IMR-90 (cell line): ENCODE data around the gene INHBC. TPM values are rescaled to one million over a fixed set of nuclear protein-coding genes. Genes with fewer than 3 reads are reported as not detected.

Experiments used
- ATAC-seq: fragments of 200-7000 bp; cut with Tn5 transposase; 2 replicates; pipeline ENCODE4 v1.9.1; 2020; ENCODE audit warnings: low read depth, mild to moderate bottlenecking, moderate library complexity
- BruUV-seq: library from RNA; stranded (reverse); fragments of 400-500 nt; replicated peaks from 2 replicates; lab custom pipeline; 2021; lab: Mats Ljungman, UMichigan
- CTCF ChIA-PET: fragments of 300-600 bp; formaldehyde crosslinking; extraction: SDS; loops from one replicate; lab custom pipeline; 2021; ENCODE audit warnings: antibody characterized with exemption; lab: Yijun Ruan, JAX
- POLR2A ChIA-PET: fragments of 300-600 bp; sonication (Branson Sonifier 250); formaldehyde crosslinking; loops from one replicate; lab custom pipeline; 2022; ENCODE audit warnings: antibody characterized with exemption; ENCODE audit not compliant: unreplicated experiment; lab: Charles Lee
- DNase-seq: peaks from one replicate; pipeline ENCODE4 v3.0.0; 2013
- H2AFZ ChIP-seq: replicated peaks from 2 replicates; pipeline ENCODE3; 2013; ENCODE audit warnings: low read length, mild to moderate bottlenecking; ENCODE audit not compliant: poor library complexity
- H2AK5ac ChIP-seq: 2 replicates; pipeline ENCODE4 v1.6.1; 2013; ENCODE audit warnings: low read depth, low read length, inconsistent platforms
- H2AK9ac ChIP-seq: replicated peaks from 2 replicates; pipeline ENCODE3; 2013; ENCODE audit warnings: mild to moderate bottlenecking, low read depth, low read length, moderate library complexity; ENCODE audit not compliant: poor library complexity
- H2BK120ac ChIP-seq: 2 replicates; pipeline ENCODE4 v1.6.1; 2013; ENCODE audit warnings: low read depth, low read length, inconsistent platforms
- H2BK15ac ChIP-seq: 3 replicates; pipeline ENCODE4 v1.6.1; 2013; ENCODE audit warnings: low read depth, low read length, inconsistent platforms
- H2BK20ac ChIP-seq: 2 replicates; pipeline ENCODE4 v1.6.1; 2013; ENCODE audit warnings: low read depth, mild to moderate bottlenecking, inconsistent platforms, low read length, moderate library complexity
- H2BK5ac ChIP-seq: 2 replicates; pipeline ENCODE4 v1.6.1; 2013; ENCODE audit warnings: mild to moderate bottlenecking, low read depth, low read length, inconsistent platforms; ENCODE audit not compliant: poor library complexity, severe bottlenecking
- H3K14ac ChIP-seq: replicated peaks from 2 replicates; pipeline ENCODE4 v1.6.1; 2013; ENCODE audit warnings: low read depth, low read length, inconsistent platforms
- H3K18ac ChIP-seq: 2 replicates; pipeline ENCODE4 v1.6.1; 2013; ENCODE audit warnings: low read depth, low read length, control low read depth
- H3K23ac ChIP-seq: 2 replicates; pipeline ENCODE4 v1.6.1; 2013; ENCODE audit warnings: low read depth, low read length, inconsistent platforms
- H3K27ac ChIP-seq: 2 replicates; pipeline ENCODE4 v1.5.1; 2013; ENCODE audit warnings: mild to moderate bottlenecking, control low read depth, low read length; ENCODE audit not compliant: insufficient read depth
- H3K27me3 ChIP-seq: 2 replicates; pipeline ENCODE4 v1.6.1; 2013; ENCODE audit warnings: low read length; ENCODE audit not compliant: control insufficient read depth, insufficient read depth
- H3K36me3 ChIP-seq: 2 replicates; pipeline ENCODE4 v1.6.1; 2013; ENCODE audit warnings: low read length, mixed read lengths; ENCODE audit not compliant: control insufficient read depth, insufficient read depth
- H3K4ac ChIP-seq: 2 replicates; pipeline ENCODE4 v1.6.1; 2013; ENCODE audit warnings: low read depth, low read length, inconsistent platforms
- H3K4me1 ChIP-seq: 2 replicates; pipeline ENCODE4 v1.6.1; 2013; ENCODE audit warnings: low read length, mixed read lengths; ENCODE audit not compliant: control insufficient read depth, insufficient read depth
- H3K4me2 ChIP-seq: 2 replicates; pipeline ENCODE4 v1.6.1; 2013; ENCODE audit warnings: low read depth, mild to moderate bottlenecking, control low read depth, low read length, moderate library complexity
- H3K4me3 ChIP-seq: 2 replicates; pipeline ENCODE4 v1.5.1; 2013; ENCODE audit warnings: low read depth, mild to moderate bottlenecking, control low read depth, low read length, moderate library complexity; ENCODE audit not compliant: insufficient read depth
- H3K56ac ChIP-seq: 2 replicates; pipeline ENCODE4 v1.6.1; 2013; ENCODE audit warnings: low read length, inconsistent platforms; ENCODE audit not compliant: insufficient read depth; ENCODE audit errors: extremely low read depth
- H3K79me1 ChIP-seq, 2 experiments: 2 replicates each; pipeline ENCODE4 v1.6.1; 2013; ENCODE audit warnings: low read length in 2 of 2, inconsistent platforms in 1 of 2, low read depth in 1 of 2
- H3K9ac ChIP-seq: 2 replicates; pipeline ENCODE4 v1.6.1; 2013; ENCODE audit warnings: low read depth, low read length, control low read depth
- H3K9me1 ChIP-seq: 2 replicates; pipeline ENCODE4 v1.6.1; 2013; ENCODE audit warnings: low read length, inconsistent platforms; ENCODE audit not compliant: insufficient read depth
- H3K9me3 ChIP-seq: 2 replicates; pipeline ENCODE4 v1.6.1; 2013; ENCODE audit warnings: low read length; ENCODE audit not compliant: control insufficient read depth, insufficient read depth
- H4K20me1 ChIP-seq: 2 replicates; pipeline ENCODE4 v1.6.1; 2013; ENCODE audit warnings: low read length, inconsistent platforms; ENCODE audit not compliant: insufficient read depth
- H4K5ac ChIP-seq: 2 replicates; pipeline ENCODE4 v1.6.1; 2013; ENCODE audit warnings: mild to moderate bottlenecking, low read depth, low read length, control low read depth
- H4K8ac ChIP-seq, 2 experiments: 2 replicates each; pipeline ENCODE4 v1.6.1; 2013; ENCODE audit warnings: low read depth in 2 of 2, low read length in 2 of 2, control low read depth in 1 of 2, inconsistent platforms in 1 of 2
- H4K91ac ChIP-seq: 2 replicates; pipeline ENCODE4 v1.6.1; 2013; ENCODE audit warnings: low read depth, low read length, inconsistent platforms; ENCODE audit not compliant: insufficient read depth
- CEBPB ChIP-seq: IDR thresholded peaks from 2 replicates; pipeline ENCODE4 v1.6.1; 2012; ENCODE audit warnings: low read depth, low read length, improper control_type of control experiment
- CHD1 ChIP-seq: IDR thresholded peaks from 2 replicates; pipeline ENCODE4 v1.6.1; 2012; ENCODE audit warnings: low read depth, low read length, improper control_type of control experiment
- FOS ChIP-seq: fragments of 150-350 bp; IDR thresholded peaks from 2 replicates; pipeline ENCODE4 v1.6.1; 2016; ENCODE audit warnings: low read depth, low read length
- MAFK ChIP-seq: IDR thresholded peaks from 2 replicates; pipeline ENCODE4 v1.6.1; 2012; ENCODE audit warnings: low read depth, low read length, improper control_type of control experiment
- MAZ ChIP-seq: IDR thresholded peaks from 2 replicates; pipeline ENCODE4 v1.6.1; 2012; ENCODE audit warnings: low read depth, mild to moderate bottlenecking, low read length, improper control_type of control experiment, moderate library complexity, borderline replicate concordance
- MXI1 ChIP-seq: IDR thresholded peaks from 2 replicates; pipeline ENCODE4 v1.6.1; 2012; ENCODE audit warnings: low read depth, mild to moderate bottlenecking, low read length, moderate library complexity, borderline replicate concordance
- RAD21 ChIP-seq: IDR thresholded peaks from 2 replicates; pipeline ENCODE4 v1.6.1; 2012; ENCODE audit warnings: low read length, improper control_type of control experiment
- RCOR1 ChIP-seq: IDR thresholded peaks from 2 replicates; pipeline ENCODE4 v1.6.1; 2012; ENCODE audit warnings: mild to moderate bottlenecking, low read length, improper control_type of control experiment; ENCODE audit not compliant: insufficient replicate concordance
- RFX5 ChIP-seq: IDR thresholded peaks from 2 replicates; pipeline ENCODE4 v1.8.0; 2012; ENCODE audit warnings: low read depth, mild to moderate bottlenecking, low read length, moderate library complexity
- SMC3 ChIP-seq: fragments of 150-350 bp; IDR thresholded peaks from 2 replicates; pipeline ENCODE4 v1.6.1; 2016; ENCODE audit warnings: low read depth, mild to moderate bottlenecking, antibody characterized with exemption, low read length, moderate library complexity
- WGBS, 2 experiments: methylation state at CpG; one replicate each; pipeline versions ENCODE4 v1.1.5 to v1.1.7; 2013; ENCODE audit warnings: missing lambda C conversion rate in 2 of 2; ENCODE audit not compliant: insufficient read length in 1 of 2; ENCODE audit errors: extremely low coverage in 2 of 2; 5-methylcytosine and 5-hydroxymethylcytosine counted together
- dilution Hi-C: fragments of 300-500 bp; cut with HindIII; formaldehyde crosslinking; loops from one replicate; pipeline ENCODE4 v1.14.3; 2018; ENCODE audit warnings: low sequenced_read_pairs; ENCODE audit not compliant: unreplicated experiment
- in situ Hi-C: fragments of 300-500 bp; cut with MboI; formaldehyde crosslinking; loops from 3 replicates; pipeline ENCODE4 v1.14.3; 2019; ENCODE audit warnings: low sequenced_read_pairs, inconsistent platforms, mixed read lengths
- intact Hi-C: fragments of 100-400 bp; cut with micrococcal nuclease; formaldehyde crosslinking; loops from 2 replicates; pipeline ENCODE4 v1.10.0; 2022
- polyA plus RNA-seq, 3 experiments: library from polyadenylated mRNA; depleted of rRNA; stranded (reverse); fragments of >200 nt; gene quantifications; 2 replicates each; pipeline ENCODE4 v1.2.3, GENCODE V29; 2012; ENCODE audit warnings: low replicate concordance in 1 of 3
- total RNA-seq: library from RNA; depleted of rRNA; stranded (reverse); fragments of >200 nt; gene quantifications from 2 replicates; pipeline ENCODE4 v1.2.3, GENCODE V29; 2012
- TF ChIP-seq, protein P1 (sequence below): fragments of 150-350 bp; IDR thresholded peaks from 2 replicates; pipeline ENCODE4 v1.6.1; 2017; ENCODE audit warnings: mild to moderate bottlenecking, antibody characterized with exemption, low read length, low read depth
- TF ChIP-seq, protein P2 (sequence below): fragments of 150-350 bp; IDR thresholded peaks from 2 replicates; pipeline ENCODE4 v1.6.1; 2016; ENCODE audit warnings: low read depth, mild to moderate bottlenecking, low read length, moderate library complexity, borderline replicate concordance
- TF ChIP-seq, protein P3 (sequence below): conservative IDR thresholded peaks from 2 replicates; pipeline ENCODE4 v1.5.1; 2012; ENCODE audit warnings: mild to moderate bottlenecking, low read depth, low read length, improper control_type of control experiment

The INHBC gene
- total and polyA plus RNA-seq, 2 of the 4 experiments (the other 2 are of a cell fraction): 0.09 TPM; not detected in 1

DNA sequence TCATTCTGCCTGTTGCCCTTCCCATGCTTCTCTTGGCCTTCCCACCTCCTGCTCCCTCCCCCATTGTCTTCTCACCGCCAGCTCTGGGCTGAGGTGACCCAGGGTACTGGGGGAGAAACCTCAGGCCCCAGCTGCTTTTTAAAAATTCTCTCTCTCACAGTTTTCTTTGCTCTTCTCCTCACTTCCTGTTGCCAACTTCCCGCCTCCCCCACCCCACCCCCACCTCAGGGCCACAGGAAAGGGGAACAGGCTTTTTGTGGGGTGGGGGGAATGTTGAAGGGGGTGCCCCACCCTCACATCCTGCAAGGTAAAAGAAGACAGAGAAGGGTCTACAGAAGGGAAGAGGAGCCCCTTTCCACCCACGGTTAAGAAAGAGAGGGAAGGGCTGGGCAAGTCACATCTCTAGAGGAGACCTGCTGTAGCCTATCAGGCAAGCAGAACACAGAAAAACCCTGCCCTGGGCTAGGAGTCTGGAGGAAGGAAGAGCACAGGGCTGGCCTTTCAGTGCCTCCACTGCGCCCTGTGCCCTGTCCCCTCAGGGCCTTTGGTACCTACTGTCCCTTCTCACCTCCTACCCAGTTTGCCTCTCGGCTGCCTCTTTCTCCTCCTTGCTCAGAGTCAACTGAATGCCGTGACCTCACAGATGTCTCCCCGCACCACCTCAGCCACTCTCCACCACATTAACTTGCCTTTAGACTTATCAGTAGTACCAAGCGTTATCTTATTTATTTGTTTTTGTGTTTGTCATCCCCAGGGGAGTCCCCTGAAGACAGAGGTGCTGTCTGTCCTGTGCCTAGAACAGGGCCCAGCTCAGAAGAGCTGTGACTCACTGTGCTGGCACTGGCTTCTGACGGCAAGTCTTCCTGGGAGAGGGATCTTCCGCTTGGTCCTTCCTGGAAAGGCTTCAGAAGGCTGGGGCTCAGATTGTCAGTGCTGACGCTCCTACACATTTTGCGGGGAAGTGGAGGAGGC is 43.4 kb downstream of the INHBC start:
- no peak overlapping the region for H3K14ac ChIP-seq
- no peak overlapping the region for H4K91ac ChIP-seq
- H3K4me3 ChIP-seq: no peak overlapping the region
- H2AK5ac ChIP-seq: no peak overlapping the region; the same call in 1 of the 2 replicates
- H2BK15ac ChIP-seq: no peak overlapping the region
- no peak overlapping the region for H3K56ac ChIP-seq
- CTCF ChIA-PET: no interaction called here
- POLR2A ChIA-PET: no interaction called here
- H3K27ac ChIP-seq: no peak overlapping the region
- dilution Hi-C loops (no loop called here), intact Hi-C loops (no loop called here), in situ Hi-C loops (no loop called here)
- no peak overlapping the region for H3K23ac ChIP-seq
- no peak overlapping the region for H3K18ac ChIP-seq
- no peak overlapping the region; the same call in 1 of the 2 replicates for H3K4ac ChIP-seq
- no peaks in the 10 kb centered on the region for H4K20me1 ChIP-seq
- 67% methylated on average over 1 of the region's 12 CpGs; no CpG with 5 or more reads in 1 of the 2 experiments for WGBS, 2 experiments
- no peak overlapping the region for H2BK120ac ChIP-seq
- no peaks in the 10 kb centered on the region for H3K9me1 ChIP-seq
- no TSS peak for BruUV-seq
- H3K79me1 ChIP-seq: no peaks in the 10 kb centered on the region
- DNase-seq (peak; percentile 48), ATAC-seq (no peak)
- no peaks in the 10 kb centered on the region for H3K9me3 ChIP-seq
- H3K4me2 ChIP-seq: no peak overlapping the region
- no peak overlapping the region for H4K5ac ChIP-seq
- H3K4me1 ChIP-seq: peaks cover 3% of the 10 kb centered on the region; the same call in 1 of the 2 replicates
- peak overlapping the region; percentile 22 for H2AK9ac ChIP-seq
- no peak overlapping the region for H2BK20ac ChIP-seq
- peak overlapping the region; percentile 33 for H2AFZ ChIP-seq
- H3K27me3 ChIP-seq: peaks cover 52% of the 10 kb centered on the region
- no peak overlapping the region for H3K9ac ChIP-seq
- H4K8ac ChIP-seq: peak overlapping the region; percentile 0 to 52; a peak in 1 of 4 replicates
- H2BK5ac ChIP-seq: no peak overlapping the region
- H3K36me3 ChIP-seq: no peaks in the 10 kb centered on the region
- TF ChIP-seq CEBPB (no peak), MAZ (no peak), MAFK (no peak), CHD1 (no peak), RFX5 (no peak), SMC3 (no peak), FOS (no peak), RAD21 (no peak), RCOR1 (no peak), MXI1 (no peak)
- TF ChIP-seq, protein P1, sequence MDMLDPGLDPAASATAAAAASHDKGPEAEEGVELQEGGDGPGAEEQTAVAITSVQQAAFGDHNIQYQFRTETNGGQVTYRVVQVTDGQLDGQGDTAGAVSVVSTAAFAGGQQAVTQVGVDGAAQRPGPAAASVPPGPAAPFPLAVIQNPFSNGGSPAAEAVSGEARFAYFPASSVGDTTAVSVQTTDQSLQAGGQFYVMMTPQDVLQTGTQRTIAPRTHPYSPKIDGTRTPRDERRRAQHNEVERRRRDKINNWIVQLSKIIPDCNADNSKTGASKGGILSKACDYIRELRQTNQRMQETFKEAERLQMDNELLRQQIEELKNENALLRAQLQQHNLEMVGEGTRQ: no peak
- TF ChIP-seq, protein P2, sequence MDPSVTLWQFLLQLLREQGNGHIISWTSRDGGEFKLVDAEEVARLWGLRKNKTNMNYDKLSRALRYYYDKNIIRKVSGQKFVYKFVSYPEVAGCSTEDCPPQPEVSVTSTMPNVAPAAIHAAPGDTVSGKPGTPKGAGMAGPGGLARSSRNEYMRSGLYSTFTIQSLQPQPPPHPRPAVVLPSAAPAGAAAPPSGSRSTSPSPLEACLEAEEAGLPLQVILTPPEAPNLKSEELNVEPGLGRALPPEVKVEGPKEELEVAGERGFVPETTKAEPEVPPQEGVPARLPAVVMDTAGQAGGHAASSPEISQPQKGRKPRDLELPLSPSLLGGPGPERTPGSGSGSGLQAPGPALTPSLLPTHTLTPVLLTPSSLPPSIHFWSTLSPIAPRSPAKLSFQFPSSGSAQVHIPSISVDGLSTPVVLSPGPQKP: no peak
- TF ChIP-seq, protein P3, sequence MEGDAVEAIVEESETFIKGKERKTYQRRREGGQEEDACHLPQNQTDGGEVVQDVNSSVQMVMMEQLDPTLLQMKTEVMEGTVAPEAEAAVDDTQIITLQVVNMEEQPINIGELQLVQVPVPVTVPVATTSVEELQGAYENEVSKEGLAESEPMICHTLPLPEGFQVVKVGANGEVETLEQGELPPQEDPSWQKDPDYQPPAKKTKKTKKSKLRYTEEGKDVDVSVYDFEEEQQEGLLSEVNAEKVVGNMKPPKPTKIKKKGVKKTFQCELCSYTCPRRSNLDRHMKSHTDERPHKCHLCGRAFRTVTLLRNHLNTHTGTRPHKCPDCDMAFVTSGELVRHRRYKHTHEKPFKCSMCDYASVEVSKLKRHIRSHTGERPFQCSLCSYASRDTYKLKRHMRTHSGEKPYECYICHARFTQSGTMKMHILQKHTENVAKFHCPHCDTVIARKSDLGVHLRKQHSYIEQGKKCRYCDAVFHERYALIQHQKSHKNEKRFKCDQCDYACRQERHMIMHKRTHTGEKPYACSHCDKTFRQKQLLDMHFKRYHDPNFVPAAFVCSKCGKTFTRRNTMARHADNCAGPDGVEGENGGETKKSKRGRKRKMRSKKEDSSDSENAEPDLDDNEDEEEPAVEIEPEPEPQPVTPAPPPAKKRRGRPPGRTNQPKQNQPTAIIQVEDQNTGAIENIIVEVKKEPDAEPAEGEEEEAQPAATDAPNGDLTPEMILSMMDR: no peak
